Choroid plexus epithelial cell (primary cell): ENCODE data around the gene KCNJ2.

ENCODE experiments used
- DNase-seq: peaks from one replicate; pipeline ENCODE4 v3.0.0-alpha.2; 2010; ENCODE audit warnings: low read depth
- H3K4me3 ChIP-seq: 2 replicates; pipeline ENCODE4 v1.5.1; 2011; ENCODE audit warnings: low read depth, mild to moderate bottlenecking, control low read depth, low read length, moderate library complexity
- CTCF ChIP-seq: conservative IDR thresholded peaks from 2 replicates; pipeline ENCODE4 v1.5.1; 2011; ENCODE audit warnings: low read depth, mild to moderate bottlenecking, control low read depth, inconsistent platforms, low read length, moderate library complexity

The KCNJ2 gene

GRCh38 chr17:70183508-70183907 lies 14.2 kb downstream of the KCNJ2 start:
- DNase-seq: no peak
- TF ChIP-seq CTCF: no peak
- no peak overlapping the region for H3K4me3 ChIP-seq

- DNase-seq: no peak
- no peak overlapping the region for H3K4me3 ChIP-seq
- TF ChIP-seq CTCF: no peak
These were observed 14.9 kb downstream of the KCNJ2 start for GRCh38 chr17:70184207-70184606.

GRCh38 chr17:70184770-70185169 lies 15.4 kb downstream of the KCNJ2 start:
- peak; percentile 85 for DNase-seq
- no peak for TF ChIP-seq CTCF
- no peak overlapping the region for H3K4me3 ChIP-seq

GRCh38 chr17:70185285-70185684 lies 16.0 kb downstream of the KCNJ2 start:
- TF ChIP-seq CTCF: no peak
- H3K4me3 ChIP-seq: no peak overlapping the region
- no peak for DNase-seq

- peak; percentile 50 for DNase-seq
- TF ChIP-seq CTCF: no peak
- H3K4me3 ChIP-seq: no peak overlapping the region
These were observed 18.1 kb downstream of the KCNJ2 start for GRCh38 chr17:70187383-70187782.

GRCh38 chr17:70190959-70191805 lies 21.9 kb downstream of the KCNJ2 start:
- DNase-seq: no peak
- TF ChIP-seq CTCF: no peak

GRCh38 chr17:70195091-70195490 lies 25.8 kb downstream of the KCNJ2 start:
- no peak for DNase-seq
- no peak for TF ChIP-seq CTCF

More at GRCh38 chr17:70190959-70191805, 21.9 kb downstream of the KCNJ2 start:
- no peak overlapping the region for H3K4me3 ChIP-seq

More at GRCh38 chr17:70195091-70195490, 25.8 kb downstream of the KCNJ2 start:
- no peak overlapping the region for H3K4me3 ChIP-seq
